ENCODE results near the gene MYO1F. TPM values are rescaled to one million over a fixed set of nuclear protein-coding genes. Genes with fewer than 3 reads are reported as not detected.

MYO1F gene
- total RNA-seq, 4 donors from 2014 or later = 20.3 to 61.5 (median 21.7) TPM

DNA sequence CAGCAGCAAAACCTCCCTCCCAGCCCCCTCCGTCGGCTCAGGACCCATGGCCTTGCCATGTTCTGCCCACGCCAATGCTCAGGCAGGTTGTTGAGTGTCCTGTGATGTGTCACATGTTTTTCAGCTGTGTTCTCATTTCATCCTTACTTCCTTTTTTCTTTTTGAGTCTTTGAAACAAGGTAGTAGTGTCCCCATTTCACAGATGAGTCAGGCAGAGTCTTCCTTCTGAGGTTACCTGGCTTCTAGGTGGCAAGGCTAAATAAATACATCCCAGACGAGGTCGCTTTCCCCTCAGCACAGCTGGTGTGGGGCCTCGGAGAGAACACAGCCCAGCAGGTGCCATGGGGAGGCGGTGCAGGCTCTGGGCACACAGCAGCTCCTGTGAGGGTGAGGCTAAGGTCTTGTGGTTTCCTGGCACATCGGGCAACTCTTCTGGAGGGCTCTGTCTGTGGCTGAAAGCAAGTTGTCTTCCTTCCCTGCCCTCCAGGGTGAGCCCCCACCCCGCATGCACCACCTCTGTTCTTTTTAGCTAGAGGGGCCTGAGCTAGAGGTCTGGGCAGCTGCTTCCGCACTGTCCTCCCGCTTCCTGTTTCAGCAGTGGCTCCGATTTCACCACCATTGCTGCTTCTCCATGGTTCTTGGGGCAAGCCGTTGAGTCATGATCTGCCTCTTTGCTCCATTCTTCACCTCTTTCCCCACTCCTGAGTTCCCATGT is 89.9 kb downstream of the MYO1F start:
- 68 to 80% methylated on average over 12 to 13 of the region's 13 CpGs for WGBS, 2 donors
- H3K4me3 ChIP-seq = no peak overlapping the region
- H3K36me3 ChIP-seq = peaks cover 6 to 94% (median 30%) of the 10 kb centered on the region in 3 donors
- TF ChIP-seq, protein P1, sequence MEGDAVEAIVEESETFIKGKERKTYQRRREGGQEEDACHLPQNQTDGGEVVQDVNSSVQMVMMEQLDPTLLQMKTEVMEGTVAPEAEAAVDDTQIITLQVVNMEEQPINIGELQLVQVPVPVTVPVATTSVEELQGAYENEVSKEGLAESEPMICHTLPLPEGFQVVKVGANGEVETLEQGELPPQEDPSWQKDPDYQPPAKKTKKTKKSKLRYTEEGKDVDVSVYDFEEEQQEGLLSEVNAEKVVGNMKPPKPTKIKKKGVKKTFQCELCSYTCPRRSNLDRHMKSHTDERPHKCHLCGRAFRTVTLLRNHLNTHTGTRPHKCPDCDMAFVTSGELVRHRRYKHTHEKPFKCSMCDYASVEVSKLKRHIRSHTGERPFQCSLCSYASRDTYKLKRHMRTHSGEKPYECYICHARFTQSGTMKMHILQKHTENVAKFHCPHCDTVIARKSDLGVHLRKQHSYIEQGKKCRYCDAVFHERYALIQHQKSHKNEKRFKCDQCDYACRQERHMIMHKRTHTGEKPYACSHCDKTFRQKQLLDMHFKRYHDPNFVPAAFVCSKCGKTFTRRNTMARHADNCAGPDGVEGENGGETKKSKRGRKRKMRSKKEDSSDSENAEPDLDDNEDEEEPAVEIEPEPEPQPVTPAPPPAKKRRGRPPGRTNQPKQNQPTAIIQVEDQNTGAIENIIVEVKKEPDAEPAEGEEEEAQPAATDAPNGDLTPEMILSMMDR (IDR thresholded peaks at IDR 0.05) = no peak
- TF ChIP-seq EP300 (IDR thresholded peaks at IDR 0.05) (peak in 1 of 2 donors; percentile 22), POLR2A (IDR thresholded peaks at IDR 0.05) (no peak)
- H3K4me1 ChIP-seq = peaks cover 0 to 24% (median 3%) of the 10 kb centered on the region in 4 donors
- H3K9me3 ChIP-seq = no peaks in the 10 kb centered on the region
- H3K27ac ChIP-seq = peak overlapping the region in 2 of 4 donors; percentile 32 to 46
- no peaks in the 10 kb centered on the region for H3K27me3 ChIP-seq
- DNase-seq (ENCODE audit: low spot score in 2 of 2) = peak in 1 of 2 donors; percentile 32

DNA sequence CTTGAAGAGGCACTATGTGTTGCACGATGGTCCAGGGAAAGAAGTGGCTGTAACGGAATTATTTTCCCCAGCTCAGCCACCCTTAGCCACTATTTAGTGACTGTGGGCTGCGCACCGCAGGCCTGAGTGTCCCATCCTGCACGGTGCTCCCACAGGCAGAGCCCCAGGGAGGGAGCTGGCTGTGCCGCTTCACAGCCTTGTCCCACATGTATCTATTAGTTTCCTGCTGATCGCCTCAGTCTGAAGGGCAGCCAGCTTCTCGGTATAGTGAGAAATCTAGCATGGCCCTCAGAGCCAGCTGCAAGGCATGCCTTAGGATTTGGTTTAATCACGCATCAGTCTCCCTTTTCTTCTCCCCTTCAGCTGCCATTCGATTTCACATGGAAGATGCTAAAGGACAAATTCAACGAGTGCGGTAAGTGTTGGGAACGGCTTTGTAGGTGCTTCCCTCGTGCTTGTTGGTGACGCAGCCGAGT is 90.5 kb downstream of the MYO1F start:
- TF ChIP-seq, protein P1 (IDR thresholded peaks at IDR 0.05) = no peak
- TF ChIP-seq POLR2A (IDR thresholded peaks at IDR 0.05) = no peak
- TF ChIP-seq EP300 (IDR thresholded peaks at IDR 0.05) = no peak
- Histone ChIP-seq H3K36me3 (peaks cover 6 to 100% (median 30%) of the 10 kb centered on the region in 3 donors), H3K9me3 (no peaks in the 10 kb centered on the region), H3K4me3 (no peak overlapping the region), H3K27me3 (no peaks in the 10 kb centered on the region), H3K27ac (peak overlapping the region in 1 of 4 donors; percentile 46), H3K4me1 (peaks cover 0 to 28% (median 3%) of the 10 kb centered on the region in 4 donors)
- 86 to 92% methylated on average over 16 of the region's 16 CpGs for WGBS, 2 donors
- DNase-seq (ENCODE audit: low spot score in 2 of 2) = no peak

DNA sequence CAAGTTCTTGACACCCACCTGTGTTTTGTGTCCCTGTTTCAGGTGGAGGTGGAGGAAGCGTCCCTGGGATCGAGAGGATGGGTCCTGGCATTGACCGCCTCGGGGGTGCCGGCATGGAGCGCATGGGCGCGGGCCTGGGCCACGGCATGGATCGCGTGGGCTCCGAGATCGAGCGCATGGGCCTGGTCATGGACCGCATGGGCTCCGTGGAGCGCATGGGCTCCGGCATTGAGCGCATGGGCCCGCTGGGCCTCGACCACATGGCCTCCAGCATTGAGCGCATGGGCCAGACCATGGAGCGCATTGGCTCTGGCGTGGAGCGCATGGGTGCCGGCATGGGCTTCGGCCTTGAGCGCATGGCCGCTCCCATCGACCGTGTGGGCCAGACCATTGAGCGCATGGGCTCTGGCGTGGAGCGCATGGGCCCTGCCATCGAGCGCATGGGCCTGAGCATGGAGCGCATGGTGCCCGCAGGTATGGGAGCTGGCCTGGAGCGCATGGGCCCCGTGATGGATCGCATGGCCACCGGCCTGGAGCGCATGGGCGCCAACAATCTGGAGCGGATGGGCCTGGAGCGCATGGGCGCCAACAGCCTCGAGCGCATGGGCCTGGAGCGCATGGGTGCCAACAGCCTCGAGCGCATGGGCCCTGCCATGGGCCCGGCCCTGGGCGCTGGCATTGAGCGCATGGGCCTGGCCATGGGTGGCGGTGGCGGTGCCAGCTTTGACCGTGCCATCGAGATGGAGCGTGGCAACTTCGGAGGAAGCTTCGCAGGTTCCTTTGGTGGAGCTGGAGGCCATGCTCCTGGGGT is 91.5 kb downstream of the MYO1F start:
- WGBS, 2 donors = 96 to 97% methylated on average over 48 to 56 of the region's 62 CpGs
- Histone ChIP-seq H3K4me3 (no peak overlapping the region), H3K9me3 (no peaks in the 10 kb centered on the region), H3K36me3 (peaks cover 6 to 100% (median 30%) of the 10 kb centered on the region in 3 donors), H3K27ac (peak overlapping the region in 2 of 4 donors; percentile 25 to 46), H3K4me1 (peaks cover 0 to 38% (median 3%) of the 10 kb centered on the region in 4 donors), H3K27me3 (no peaks in the 10 kb centered on the region)
- no peak for DNase-seq (ENCODE audit: low spot score in 2 of 2)
- TF ChIP-seq POLR2A (IDR thresholded peaks at IDR 0.05) (no peak), EP300 (IDR thresholded peaks at IDR 0.05) (no peak)
- TF ChIP-seq, protein P1 (IDR thresholded peaks at IDR 0.05) = no peak

DNA sequence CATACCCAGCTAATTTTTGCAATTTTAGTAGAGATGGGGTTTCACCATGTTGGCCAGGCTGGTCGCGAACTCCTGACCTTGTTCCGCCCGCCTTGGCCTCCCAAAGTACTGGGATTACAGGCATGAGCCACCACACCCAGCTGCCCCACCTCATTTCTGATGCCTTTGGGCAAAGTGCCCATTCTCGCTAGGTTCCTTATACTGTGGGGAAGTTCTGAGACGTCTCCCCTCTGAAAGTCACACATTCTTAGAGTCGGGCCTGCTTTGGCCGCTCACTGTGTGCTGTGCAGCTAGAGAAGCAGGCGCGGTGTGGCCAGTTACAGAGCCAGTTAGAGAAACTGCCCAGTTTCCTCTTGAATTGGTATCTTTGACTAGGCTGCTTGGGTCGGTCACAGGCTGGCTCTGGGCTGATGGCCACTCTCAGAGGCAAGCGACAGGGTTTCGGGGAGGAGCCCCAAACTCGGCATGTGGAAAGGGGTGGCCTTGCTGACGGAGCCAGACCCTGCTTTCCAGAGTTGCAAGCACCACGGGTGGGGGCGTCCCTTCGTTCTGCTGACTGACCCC is 92.8 kb downstream of the MYO1F start:
- Histone ChIP-seq H3K27me3 (no peaks in the 10 kb centered on the region), H3K4me1 (peaks cover 0 to 43% (median 3%) of the 10 kb centered on the region in 4 donors), H3K9me3 (no peaks in the 10 kb centered on the region), H3K36me3 (peaks cover 6 to 92% (median 30%) of the 10 kb centered on the region in 3 donors), H3K27ac (peak overlapping the region in 1 of 4 donors; percentile 47), H3K4me3 (no peak overlapping the region)
- 81 to 85% methylated on average over 18 of the region's 18 CpGs for WGBS, 2 donors
- TF ChIP-seq, protein P1 (IDR thresholded peaks at IDR 0.05) = no peak
- TF ChIP-seq POLR2A (IDR thresholded peaks at IDR 0.05) (no peak), EP300 (IDR thresholded peaks at IDR 0.05) (no peak)
- DNase-seq (ENCODE audit: low spot score in 2 of 2) = peak; percentile 40 to 63

All from tibial nerve (tissue), 4 donors.